Measurements from ENCODE around the gene UCN.

- no peak for TF ChIP-seq CTCF (IDR thresholded peaks at IDR 0.05)
- TF ChIP-seq EP300 (IDR thresholded peaks at IDR 0.05), result no peak
These were observed 14.1 kb upstream of the UCN start for GRCh38 chr2:27322301-27322765.

Data from upper lobe of left lung (tissue), 4 donors.